Heart left ventricle (tissue), 16 donors: ENCODE measurements around the gene XPO6. TPM values are rescaled to one million over a fixed set of nuclear protein-coding genes. Genes with fewer than 3 reads are reported as not detected.
"Not testable (repeated sequence)": the region's sequence is repeated elsewhere in the genome, so short reads cannot be mapped to it uniquely, and the experiment has no call there.

Experiments used
- ATAC-seq, 4 donors: fragments of 200-7000 bp; cut with Tn5 transposase; one replicate each; pipeline ENCODE4 v1.9.1; 2020 to 2022; ENCODE audit warnings: moderate library complexity in 4 of 4, mild to moderate bottlenecking in 3 of 4, moderate number of reproducible peaks in 1 of 4
- DNase-seq, 5 donors: peaks; one replicate each; pipeline ENCODE4 v3.0.0-alpha.2; 2020
- H3K27ac ChIP-seq, 12 donors: fragments of 200-600 bp; sonication (generic) in 4 of 12; one replicate each; pipeline versions ENCODE4 v1.5.0 to v1.8.0; 2016 to 2022; ENCODE audit warnings: mild to moderate bottlenecking in 2 of 12
- H3K27me3 ChIP-seq, 9 donors: fragments of 200-600 bp; sonication (generic) in 2 of 9; one replicate each; pipeline versions ENCODE4 v1.5.1 to v1.8.0; 2016 to 2022; ENCODE audit warnings: mild to moderate bottlenecking in 3 of 9
- H3K36me3 ChIP-seq, 9 donors: fragments of 200-600 bp; sonication (generic) in 2 of 9; one replicate each; pipeline versions ENCODE4 v1.5.0 to v1.8.0; 2018 to 2022; ENCODE audit warnings: mild to moderate bottlenecking in 2 of 9
- H3K4me1 ChIP-seq, 12 donors: fragments of 200-600 bp; sonication (generic) in 4 of 12; one replicate each; pipeline versions ENCODE4 v1.5.0 to v1.8.0; 2016 to 2022; ENCODE audit warnings: mild to moderate bottlenecking in 3 of 12
- H3K4me3 ChIP-seq, 12 donors: fragments of 200-600 bp; sonication (generic) in 4 of 12; one replicate each; pipeline versions ENCODE4 v1.5.0 to v1.8.0; 2017 to 2022; ENCODE audit warnings: mild to moderate bottlenecking in 9 of 12, moderate library complexity in 4 of 12
- H3K9me3 ChIP-seq, 12 donors: fragments of 200-600 bp; sonication (generic) in 4 of 12; one replicate each; pipeline versions ENCODE4 v1.5.0 to v1.8.0; 2016 to 2022; ENCODE audit warnings: mild to moderate bottlenecking in 1 of 12
- CTCF ChIP-seq, 12 donors: fragments of 200-600 bp; sonication (generic) in 4 of 12; IDR thresholded peaks; one replicate each; pipeline versions ENCODE4 v1.5.0 to v1.8.0; 2018 to 2022; ENCODE audit warnings: antibody characterized with exemption in 12 of 12, mild to moderate bottlenecking in 5 of 12
- POLR2A ChIP-seq, 2 donors: fragments of 450-650 bp; IDR thresholded peaks; one replicate each; pipeline ENCODE4 v1.6.1; 2017; ENCODE audit warnings: antibody characterized with exemption in 2 of 2, mild to moderate bottlenecking in 2 of 2, moderate library complexity in 2 of 2
- WGBS, 4 donors: extraction: QIAGEN DNeasy Blood & Tissue Kit in 2 of 4; methylation state at CpG; one replicate each; pipeline versions ENCODE4 v1.1.5 to v1.1.7; 2013 to 2018; 5-methylcytosine and 5-hydroxymethylcytosine counted together
- intact Hi-C, 10 donors: fragments of 100-400 bp; cut with DNase I; formaldehyde crosslinking; loops; one replicate each; pipeline versions ENCODE4 v1.11.1 to v1.14.2; 2022
- polyA plus RNA-seq, 2 donors: library from polyadenylated mRNA; stranded (reverse); fragments of 200-250 nt; gene quantifications; one replicate each; pipeline ENCODE4 v1.2.3, GENCODE V29; 2013
- total RNA-seq, 9 donors: library from RNA; depleted of rRNA in 2 of 9; stranded (reverse); fragments of >200 nt in 2 of 9; fragmentation: NEBNext Ultra II Directional in 3 of 9; extraction: Animal tissue kit (Norgen Biotek cat#: 25700) in 3 of 9; gene quantifications; one replicate each; pipeline versions ENCODE4 v1.1.0 to v1.2.4, GENCODE V29; 2016 to 2023
- donor health status: ischemic (EF 13 %, LVEDD 7.1; RV severe dilation, severe dysfunction).
- donor health status: healthy with polysubstance abuse.
- donor health status: DM: no; HTN: yes; CAD: no.
- donor health status: DM: no; HTN: no; CAD: no.
- donor health status: ischemic (EF 25% LVEDD 6.9; RV normal size, moderate dysfunction).
- donor health status: ischemic (EF 25% LVEDD 5.7; RV mildly dilated, moderate dysfunction).
- donor health status: healthy.
- donor health status: DM: yes; HTN: yes; CAD: no.
- donor health status: ischemic (EF 35%, LVEDD 5.7; RV mildly dilated, moderate dysfunction).
- donor health status: nonischemic (EF 11% LVEDD 7.7; RV severe dilation, severe dysfunction).
- donor health status: DM: yes; HTN: yes; CAD: no.
- donor health status: PGD.
- donor health status: ischemic (EF 29% LVEDD 5.4; RV normal size, mild dysfunction).
- donor health status: nonischemic (EF 23%, LVEDD 6.1; RV moderate dilation, normal function).

XPO6 gene
- total and polyA plus RNA-seq, 11 donors = 19.8 to 78.0 (median 33.0) TPM

- Histone ChIP-seq H3K27me3 (no peaks in the 10 kb centered on the region), H3K27ac (no peak overlapping the region), H3K36me3 (peaks cover 0 to 100% (median 96%) of the 10 kb centered on the region in 9 donors), H3K4me3 (no peak overlapping the region), H3K9me3 (no peaks in the 10 kb centered on the region), H3K4me1 (no peaks in the 10 kb centered on the region)
- TF ChIP-seq POLR2A (IDR thresholded peaks at IDR 0.05) = no peak
- no peak for TF ChIP-seq CTCF (IDR thresholded peaks at IDR 0.05)
- 47 to 50% (median 48%) methylated on average over 2 of the region's 2 CpGs for WGBS, 4 donors
- intact Hi-C loops = no loop called here
- ATAC-seq (no peak), DNase-seq (no peak)
Measured at GRCh38 chr16:28118637-28119036, 93.1 kb downstream of the XPO6 start.

- 94 to 98% (median 96%) methylated on average over 6 of the region's 6 CpGs for WGBS, 4 donors
- intact Hi-C loops = no loop called here
- Histone ChIP-seq H3K9me3 (no peaks in the 10 kb centered on the region), H3K36me3 (peaks cover 0 to 100% (median 93%) of the 10 kb centered on the region in 9 donors), H3K27ac (no peak overlapping the region), H3K4me3 (no peak overlapping the region), H3K4me1 (no peaks in the 10 kb centered on the region), H3K27me3 (no peaks in the 10 kb centered on the region)
- DNase-seq (no peak), ATAC-seq (no peak)
- TF ChIP-seq POLR2A (IDR thresholded peaks at IDR 0.05) = no peak
- no peak for TF ChIP-seq CTCF (IDR thresholded peaks at IDR 0.05)
Measured at GRCh38 chr16:28117168-28117565, 94.6 kb downstream of the XPO6 start.

DNA sequence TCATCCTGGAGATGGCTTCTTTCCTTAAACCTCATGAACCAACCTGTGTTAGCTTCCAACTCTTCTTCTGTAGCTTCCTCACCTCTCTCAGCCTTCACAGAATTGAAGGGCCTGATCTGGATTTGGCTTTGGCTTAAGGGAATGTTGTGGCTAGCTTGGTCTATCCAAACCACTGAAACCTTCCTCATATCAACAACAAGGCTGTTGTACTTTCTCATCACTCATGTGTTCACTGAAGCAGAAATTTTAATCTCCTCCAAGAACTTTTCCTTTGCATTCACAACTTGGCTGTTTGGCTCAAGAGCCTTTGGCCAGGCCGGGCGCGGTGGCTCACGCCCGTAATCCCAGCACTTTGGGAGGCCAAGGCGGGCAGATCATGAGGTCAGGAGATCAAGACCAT is 95.9 kb downstream of the XPO6 start:
- H3K27me3 ChIP-seq, H3K4me1 ChIP-seq, intact Hi-C loops, ATAC-seq, DNase-seq, H3K27ac ChIP-seq, H3K9me3 ChIP-seq, H3K4me3 ChIP-seq: not testable (repeated sequence)
- peaks cover 0 to 100% (median 93%) of the 10 kb centered on the region in 9 donors for H3K36me3 ChIP-seq
- 95 to 100% (median 98%) methylated on average over 6 of the region's 6 CpGs for WGBS, 4 donors

DNA sequence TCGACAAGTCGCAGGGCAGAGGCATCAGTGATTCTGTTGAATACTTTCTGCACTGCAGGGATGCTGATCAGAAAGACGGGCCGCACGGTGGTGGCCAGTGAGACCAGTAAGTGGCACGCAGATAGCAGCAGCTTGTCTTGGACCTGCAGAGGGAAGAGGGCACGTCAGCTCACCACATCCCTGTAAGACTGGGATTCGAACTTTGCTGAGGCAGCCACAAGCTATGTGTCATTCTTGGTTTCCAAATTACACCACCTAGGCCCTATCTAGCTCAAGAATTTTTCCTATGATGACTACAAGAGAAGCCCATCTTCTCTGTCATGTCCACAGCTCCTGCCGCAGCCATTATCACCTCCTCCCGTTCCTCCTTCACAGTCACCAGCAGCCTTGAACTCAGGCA is 98.9 kb downstream of the XPO6 start:
- intact Hi-C loops = no loop called here
- WGBS, 4 donors = 87 to 93% (median 89%) methylated on average over 5 to 10 of the region's 10 CpGs
- H3K4me3 ChIP-seq = no peak overlapping the region
- no peak for TF ChIP-seq CTCF (IDR thresholded peaks at IDR 0.05)
- no peak for TF ChIP-seq POLR2A (IDR thresholded peaks at IDR 0.05)
- no peak overlapping the region for H3K27ac ChIP-seq
- H3K4me1 ChIP-seq = peaks cover 0 to 23% (median 0%) of the 10 kb centered on the region in 12 donors
- no peaks in the 10 kb centered on the region for H3K27me3 ChIP-seq
- no peaks in the 10 kb centered on the region for H3K9me3 ChIP-seq
- no peak for DNase-seq
- peaks cover 0 to 100% (median 88%) of the 10 kb centered on the region in 9 donors for H3K36me3 ChIP-seq
- no peak for ATAC-seq

DNA sequence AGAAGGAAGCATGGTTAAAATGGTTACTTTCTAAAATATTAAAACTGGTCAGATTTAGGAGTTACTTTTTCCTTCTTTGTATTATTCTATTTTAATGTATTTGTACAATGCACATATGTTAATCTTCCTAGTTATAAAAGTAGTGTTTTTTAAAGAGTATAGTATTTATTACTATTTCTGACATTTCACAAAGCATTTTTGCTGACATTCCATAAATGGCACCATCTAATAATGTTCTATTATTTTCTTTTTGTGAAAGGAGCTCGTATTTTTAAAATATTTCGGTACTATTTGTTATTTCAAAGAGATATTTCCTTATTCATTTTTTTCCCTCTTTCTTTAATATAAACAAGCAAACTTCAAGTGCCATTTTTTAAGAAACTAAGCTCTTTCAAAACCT is 100.8 kb downstream of the XPO6 start:
- Histone ChIP-seq H3K4me3 (no peak overlapping the region), H3K36me3 (peaks cover 0 to 100% (median 89%) of the 10 kb centered on the region in 9 donors), H3K27ac (peak overlapping the region in 1 of 12 donors; percentile 71), H3K4me1 (peaks cover 0 to 23% (median 0%) of the 10 kb centered on the region in 12 donors), H3K9me3 (no peaks in the 10 kb centered on the region), H3K27me3 (no peaks in the 10 kb centered on the region)
- DNase-seq (no peak), ATAC-seq (no peak)
- TF ChIP-seq POLR2A (IDR thresholded peaks at IDR 0.05) (no peak), CTCF (IDR thresholded peaks at IDR 0.05) (no peak)
- intact Hi-C loops = no loop called here
- 93 to 95% (median 95%) methylated on average over 2 of the region's 2 CpGs for WGBS, 4 donors
